Measurements from ENCODE around the gene SLC44A4. TPM values are rescaled to one million over a fixed set of nuclear protein-coding genes. Genes with fewer than 3 reads are reported as not detected.

The SLC44A4 gene
- total and polyA plus RNA-seq, 4 donors = 0.13 to 2.4 (median 0.17) TPM; not detected in 1

DNA sequence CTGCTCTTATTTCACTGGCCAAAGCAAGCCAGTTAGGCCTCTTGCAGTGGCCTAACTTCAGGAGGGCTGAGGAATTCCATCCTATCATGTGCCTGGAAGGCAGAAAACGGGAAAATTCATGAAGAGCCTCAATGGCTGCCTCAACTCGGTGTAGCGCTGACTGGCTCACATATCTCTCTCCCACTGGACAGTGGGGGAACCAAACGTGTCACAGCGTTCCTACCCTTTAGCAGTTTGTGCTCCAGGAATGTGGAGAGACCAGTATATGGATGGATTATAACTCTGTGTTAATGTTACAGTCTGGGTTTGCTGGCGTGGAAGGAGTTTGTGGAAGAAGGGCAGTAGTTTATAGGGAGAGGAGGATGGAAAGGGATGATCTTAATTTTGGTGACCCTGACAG is 37.0 kb upstream of the SLC44A4 start:
- Histone ChIP-seq H3K9me3 (ENCODE audit: control insufficient read depth in 4 of 4, low read length in 3 of 4) (no peaks in the 10 kb centered on the region), H3K27me3 (ENCODE audit: control insufficient read depth in 4 of 4, insufficient read depth in 4 of 4, low read length in 3 of 4) (no peaks in the 10 kb centered on the region), H3K36me3 (ENCODE audit: control insufficient read depth in 4 of 4, insufficient read depth in 3 of 4, low read depth in 1 of 4, low read length in 3 of 4) (no peaks in the 10 kb centered on the region), H3K4me1 (ENCODE audit: control insufficient read depth in 4 of 4, insufficient read depth in 4 of 4, low read length in 3 of 4) (no peaks in the 10 kb centered on the region), H3K27ac (ENCODE audit: low read depth in 1 of 2, low read length in 2 of 2) (no peak overlapping the region), H3K4me3 (ENCODE audit: low read depth in 1 of 3, low read length in 3 of 3) (no peak overlapping the region), H3K9ac (ENCODE audit: low read depth in 1 of 2, low read length in 2 of 2) (no peak overlapping the region)
- WGBS = 91% methylated on average over 6 of the region's 6 CpGs
- TF ChIP-seq RXRA (IDR thresholded peaks at IDR 0.05) = no peak
- no peak for DNase-seq (ENCODE audit: low spot score)

DNA sequence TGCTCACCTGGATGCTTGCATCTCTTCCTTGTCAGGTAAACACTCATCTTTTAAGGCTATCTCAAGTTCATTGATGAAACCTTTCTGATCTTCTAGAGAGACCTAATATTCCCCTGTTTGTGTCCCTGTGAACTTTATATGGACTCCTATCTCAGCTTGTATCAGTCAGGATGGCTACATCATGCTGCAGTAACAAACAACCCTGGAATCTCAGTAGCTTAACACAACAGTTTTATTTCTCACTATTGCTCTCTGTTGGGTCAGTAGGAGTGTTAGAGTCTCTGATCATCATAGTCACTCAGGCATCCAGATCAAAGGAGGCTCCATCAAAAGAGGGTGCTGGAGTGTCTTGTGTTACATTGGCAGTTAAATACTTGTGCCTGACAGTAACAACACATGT is 36.6 kb upstream of the SLC44A4 start:
- TF ChIP-seq JUND (IDR thresholded peaks at IDR 0.05) (no peak), GABPA (IDR thresholded peaks at IDR 0.05 in 1 of 2, conservative IDR thresholded peaks at IDR 0.05 in 1 of 2) (no peak), TAF1 (conservative IDR thresholded peaks at IDR 0.05) (no peak), YY1 (IDR thresholded peaks at IDR 0.05) (no peak), SP1 (IDR thresholded peaks at IDR 0.05) (no peak), NR2F2 (IDR thresholded peaks at IDR 0.05) (no peak), RAD21 (IDR thresholded peaks at IDR 0.05) (no peak)
- TF ChIP-seq, protein P1, sequence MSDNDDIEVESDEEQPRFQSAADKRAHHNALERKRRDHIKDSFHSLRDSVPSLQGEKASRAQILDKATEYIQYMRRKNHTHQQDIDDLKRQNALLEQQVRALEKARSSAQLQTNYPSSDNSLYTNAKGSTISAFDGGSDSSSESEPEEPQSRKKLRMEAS (IDR thresholded peaks at IDR 0.05) = no peak
- TF ChIP-seq, protein P2, sequence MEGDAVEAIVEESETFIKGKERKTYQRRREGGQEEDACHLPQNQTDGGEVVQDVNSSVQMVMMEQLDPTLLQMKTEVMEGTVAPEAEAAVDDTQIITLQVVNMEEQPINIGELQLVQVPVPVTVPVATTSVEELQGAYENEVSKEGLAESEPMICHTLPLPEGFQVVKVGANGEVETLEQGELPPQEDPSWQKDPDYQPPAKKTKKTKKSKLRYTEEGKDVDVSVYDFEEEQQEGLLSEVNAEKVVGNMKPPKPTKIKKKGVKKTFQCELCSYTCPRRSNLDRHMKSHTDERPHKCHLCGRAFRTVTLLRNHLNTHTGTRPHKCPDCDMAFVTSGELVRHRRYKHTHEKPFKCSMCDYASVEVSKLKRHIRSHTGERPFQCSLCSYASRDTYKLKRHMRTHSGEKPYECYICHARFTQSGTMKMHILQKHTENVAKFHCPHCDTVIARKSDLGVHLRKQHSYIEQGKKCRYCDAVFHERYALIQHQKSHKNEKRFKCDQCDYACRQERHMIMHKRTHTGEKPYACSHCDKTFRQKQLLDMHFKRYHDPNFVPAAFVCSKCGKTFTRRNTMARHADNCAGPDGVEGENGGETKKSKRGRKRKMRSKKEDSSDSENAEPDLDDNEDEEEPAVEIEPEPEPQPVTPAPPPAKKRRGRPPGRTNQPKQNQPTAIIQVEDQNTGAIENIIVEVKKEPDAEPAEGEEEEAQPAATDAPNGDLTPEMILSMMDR (IDR thresholded peaks at IDR 0.05; ENCODE audit: low read depth, low read length, missing input control) = no peak
- Histone ChIP-seq H3K4me1 (ENCODE audit: control insufficient read depth in 4 of 4, insufficient read depth in 4 of 4, low read length in 3 of 4) (no peaks in the 10 kb centered on the region), H3K36me3 (ENCODE audit: control insufficient read depth in 4 of 4, insufficient read depth in 3 of 4, low read depth in 1 of 4, low read length in 3 of 4) (no peaks in the 10 kb centered on the region), H3K9me3 (ENCODE audit: control insufficient read depth in 4 of 4, low read length in 3 of 4) (no peaks in the 10 kb centered on the region), H3K4me3 (ENCODE audit: low read depth in 1 of 3, low read length in 3 of 3) (no peak overlapping the region), H3K27me3 (ENCODE audit: control insufficient read depth in 4 of 4, insufficient read depth in 4 of 4, low read length in 3 of 4) (no peaks in the 10 kb centered on the region), H3K9ac (ENCODE audit: low read depth in 1 of 2, low read length in 2 of 2) (no peak overlapping the region), H3K27ac (ENCODE audit: low read depth in 1 of 2, low read length in 2 of 2) (no peak overlapping the region)
- DNase-seq (ENCODE audit: low spot score) = no peak

DNA sequence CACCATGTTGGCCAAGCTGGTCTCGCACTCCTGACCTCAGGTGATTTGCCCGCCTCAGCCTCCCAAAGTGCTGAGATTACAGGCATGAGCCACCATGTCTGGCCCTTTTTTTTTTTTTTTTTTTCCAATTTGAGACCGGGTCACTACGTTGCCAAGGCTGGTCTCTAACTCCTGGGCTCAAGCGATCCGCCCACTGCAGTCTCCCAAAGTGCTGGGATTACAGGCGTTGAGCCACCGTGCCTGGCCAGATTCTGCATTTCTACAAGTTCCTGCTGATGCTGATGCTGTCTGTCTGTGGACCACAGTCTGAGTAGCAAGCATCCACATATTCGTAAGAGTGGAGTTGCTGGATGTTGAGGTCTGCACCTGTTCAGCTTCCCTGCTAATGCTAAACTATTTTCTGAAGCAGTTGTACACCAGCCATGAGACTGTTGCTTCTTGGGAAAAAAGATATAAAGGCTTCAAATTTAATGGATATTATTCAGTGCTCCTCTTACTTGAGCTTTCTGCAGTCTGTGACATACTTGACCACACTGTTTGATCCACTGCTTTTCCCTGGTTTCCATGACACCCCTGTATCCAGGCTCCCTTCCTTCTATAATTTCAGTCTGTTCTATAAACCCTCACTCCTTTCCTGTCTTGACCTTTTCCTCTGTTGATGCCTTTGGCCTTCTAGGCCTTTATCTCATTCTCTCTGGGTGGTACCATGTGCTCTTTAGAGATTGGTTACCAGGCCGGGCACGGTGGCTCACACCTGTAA is 33.2 kb upstream of the SLC44A4 start:
- Histone ChIP-seq H3K36me3 (ENCODE audit: control insufficient read depth in 4 of 4, insufficient read depth in 3 of 4, low read depth in 1 of 4, low read length in 3 of 4) (no peaks in the 10 kb centered on the region), H3K27me3 (ENCODE audit: control insufficient read depth in 4 of 4, insufficient read depth in 4 of 4, low read length in 3 of 4) (no peaks in the 10 kb centered on the region), H3K4me1 (ENCODE audit: control insufficient read depth in 4 of 4, insufficient read depth in 4 of 4, low read length in 3 of 4) (peaks cover 2 to 5% (median 4%) of the 10 kb centered on the region in 4 donors), H3K4me3 (ENCODE audit: low read depth in 1 of 3, low read length in 3 of 3) (no peak overlapping the region), H3K27ac (ENCODE audit: low read depth in 1 of 2, low read length in 2 of 2) (no peak overlapping the region), H3K9me3 (ENCODE audit: control insufficient read depth in 4 of 4, low read length in 3 of 4) (no peaks in the 10 kb centered on the region), H3K9ac (ENCODE audit: low read depth in 1 of 2, low read length in 2 of 2) (no peak overlapping the region)
- WGBS = 86% methylated on average over 11 of the region's 11 CpGs
- no peak for DNase-seq (ENCODE audit: low spot score)
- TF ChIP-seq SP1 (IDR thresholded peaks at IDR 0.05) (no peak), EGR1 (IDR thresholded peaks at IDR 0.05; ENCODE audit: low read depth in 2 of 2) (no peak), RXRA (IDR thresholded peaks at IDR 0.05) (no peak), FOXA1 (IDR thresholded peaks at IDR 0.05) (no peak), GABPA (IDR thresholded peaks at IDR 0.05 in 1 of 2, conservative IDR thresholded peaks at IDR 0.05 in 1 of 2) (no peak), TAF1 (conservative IDR thresholded peaks at IDR 0.05) (no peak), FOXA2 (IDR thresholded peaks at IDR 0.05) (no peak), RAD21 (IDR thresholded peaks at IDR 0.05) (no peak), HNF4A (conservative IDR thresholded peaks at IDR 0.05) (no peak)
- TF ChIP-seq, protein P3, sequence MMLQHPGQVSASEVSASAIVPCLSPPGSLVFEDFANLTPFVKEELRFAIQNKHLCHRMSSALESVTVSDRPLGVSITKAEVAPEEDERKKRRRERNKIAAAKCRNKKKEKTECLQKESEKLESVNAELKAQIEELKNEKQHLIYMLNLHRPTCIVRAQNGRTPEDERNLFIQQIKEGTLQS (IDR thresholded peaks at IDR 0.05) = no peak
- TF ChIP-seq, protein P4, sequence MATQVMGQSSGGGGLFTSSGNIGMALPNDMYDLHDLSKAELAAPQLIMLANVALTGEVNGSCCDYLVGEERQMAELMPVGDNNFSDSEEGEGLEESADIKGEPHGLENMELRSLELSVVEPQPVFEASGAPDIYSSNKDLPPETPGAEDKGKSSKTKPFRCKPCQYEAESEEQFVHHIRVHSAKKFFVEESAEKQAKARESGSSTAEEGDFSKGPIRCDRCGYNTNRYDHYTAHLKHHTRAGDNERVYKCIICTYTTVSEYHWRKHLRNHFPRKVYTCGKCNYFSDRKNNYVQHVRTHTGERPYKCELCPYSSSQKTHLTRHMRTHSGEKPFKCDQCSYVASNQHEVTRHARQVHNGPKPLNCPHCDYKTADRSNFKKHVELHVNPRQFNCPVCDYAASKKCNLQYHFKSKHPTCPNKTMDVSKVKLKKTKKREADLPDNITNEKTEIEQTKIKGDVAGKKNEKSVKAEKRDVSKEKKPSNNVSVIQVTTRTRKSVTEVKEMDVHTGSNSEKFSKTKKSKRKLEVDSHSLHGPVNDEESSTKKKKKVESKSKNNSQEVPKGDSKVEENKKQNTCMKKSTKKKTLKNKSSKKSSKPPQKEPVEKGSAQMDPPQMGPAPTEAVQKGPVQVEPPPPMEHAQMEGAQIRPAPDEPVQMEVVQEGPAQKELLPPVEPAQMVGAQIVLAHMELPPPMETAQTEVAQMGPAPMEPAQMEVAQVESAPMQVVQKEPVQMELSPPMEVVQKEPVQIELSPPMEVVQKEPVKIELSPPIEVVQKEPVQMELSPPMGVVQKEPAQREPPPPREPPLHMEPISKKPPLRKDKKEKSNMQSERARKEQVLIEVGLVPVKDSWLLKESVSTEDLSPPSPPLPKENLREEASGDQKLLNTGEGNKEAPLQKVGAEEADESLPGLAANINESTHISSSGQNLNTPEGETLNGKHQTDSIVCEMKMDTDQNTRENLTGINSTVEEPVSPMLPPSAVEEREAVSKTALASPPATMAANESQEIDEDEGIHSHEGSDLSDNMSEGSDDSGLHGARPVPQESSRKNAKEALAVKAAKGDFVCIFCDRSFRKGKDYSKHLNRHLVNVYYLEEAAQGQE (IDR thresholded peaks at IDR 0.05) = no peak
- TF ChIP-seq, protein P5, sequence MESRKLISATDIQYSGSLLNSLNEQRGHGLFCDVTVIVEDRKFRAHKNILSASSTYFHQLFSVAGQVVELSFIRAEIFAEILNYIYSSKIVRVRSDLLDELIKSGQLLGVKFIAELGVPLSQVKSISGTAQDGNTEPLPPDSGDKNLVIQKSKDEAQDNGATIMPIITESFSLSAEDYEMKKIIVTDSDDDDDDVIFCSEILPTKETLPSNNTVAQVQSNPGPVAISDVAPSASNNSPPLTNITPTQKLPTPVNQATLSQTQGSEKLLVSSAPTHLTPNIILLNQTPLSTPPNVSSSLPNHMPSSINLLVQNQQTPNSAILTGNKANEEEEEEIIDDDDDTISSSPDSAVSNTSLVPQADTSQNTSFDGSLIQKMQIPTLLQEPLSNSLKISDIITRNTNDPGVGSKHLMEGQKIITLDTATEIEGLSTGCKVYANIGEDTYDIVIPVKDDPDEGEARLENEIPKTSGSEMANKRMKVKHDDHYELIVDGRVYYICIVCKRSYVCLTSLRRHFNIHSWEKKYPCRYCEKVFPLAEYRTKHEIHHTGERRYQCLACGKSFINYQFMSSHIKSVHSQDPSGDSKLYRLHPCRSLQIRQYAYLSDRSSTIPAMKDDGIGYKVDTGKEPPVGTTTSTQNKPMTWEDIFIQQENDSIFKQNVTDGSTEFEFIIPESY (IDR thresholded peaks at IDR 0.05) = no peak
- TF ChIP-seq, protein P1 (IDR thresholded peaks at IDR 0.05) = no peak
